Measurements from ENCODE around the gene FOXN3. TPM values are rescaled to one million over a fixed set of nuclear protein-coding genes. Genes with fewer than 3 reads are reported as not detected.

Gene FOXN3
- total RNA-seq, 1 experiment from 2014 or later = 125 TPM

DNA sequence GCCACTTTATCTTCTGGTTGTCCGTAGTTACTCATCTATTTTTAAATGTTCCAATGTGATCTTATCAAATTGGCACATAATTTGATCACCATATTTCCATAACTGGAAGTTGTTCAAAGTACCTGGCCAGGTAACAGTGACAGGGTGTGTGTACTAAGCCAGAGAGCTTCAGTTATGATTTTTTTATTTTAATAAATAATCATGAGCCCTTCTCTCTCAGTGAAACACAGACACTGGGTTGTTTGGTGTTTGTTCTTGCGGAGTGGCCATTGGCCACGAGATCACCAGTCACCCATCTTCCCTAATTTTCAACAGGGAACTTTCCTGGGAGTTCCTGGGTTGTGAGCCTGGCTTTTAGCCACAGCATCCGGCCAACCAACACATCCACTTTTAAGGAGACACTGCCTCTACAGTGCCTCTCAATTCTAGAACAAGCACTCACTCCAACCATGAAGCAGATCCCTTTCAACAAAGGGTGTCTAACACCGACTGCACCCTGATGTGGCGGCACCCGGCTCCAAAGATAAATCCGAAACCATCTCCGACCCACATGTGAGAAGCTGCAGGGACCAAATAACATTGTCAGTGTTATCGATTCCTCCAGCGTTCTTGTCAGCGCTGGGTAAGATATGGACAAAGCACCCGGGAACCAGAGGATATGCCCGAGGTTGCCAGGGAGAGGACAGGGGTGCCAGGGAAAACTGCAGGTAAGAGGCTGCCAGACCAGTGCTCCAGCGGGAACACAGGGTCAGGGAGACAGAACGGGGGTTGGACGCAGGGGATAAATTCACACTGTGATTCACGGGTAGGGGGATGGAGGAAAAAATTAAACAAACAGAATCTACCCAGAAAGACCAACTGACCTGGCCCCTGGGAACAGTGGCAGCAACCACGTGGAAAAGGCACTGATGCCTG is 49.9 kb downstream of the FOXN3 start:
- Mint-ChIP-seq H3K27me3 (ENCODE audit: low read depth) (no peaks in the 10 kb centered on the region), H3K4me3 (no peak overlapping the region), H3K36me3 (ENCODE audit: insufficient read depth in 1 of 3, low read depth in 3 of 3) (peaks cover 16 to 30% (median 24%) of the 10 kb centered on the region in 3 experiments), H3K4me1 (peaks cover 62 to 63% of the 10 kb centered on the region in 2 experiments), H3K27ac (peak overlapping the region; percentile 82 to 94 (median 94); a peak in 6 of 7 replicates), H3K9me3 (peaks cover 6% of the 10 kb centered on the region in 2 experiments; a peak in 4 of 5 replicates)
- no peak overlapping the region for H2BK12ac ChIP-seq (ENCODE audit: insufficient read length, low read depth, low read length)
- H3K27me3 ChIP-seq (ENCODE audit: insufficient read depth, low read length) = no peaks in the 10 kb centered on the region
- H3K4me1 ChIP-seq (ENCODE audit: insufficient read depth, low read length) = peaks cover 15% of the 10 kb centered on the region; the same call in 1 of the 2 replicates
- H3K18ac ChIP-seq (ENCODE audit: insufficient read length, low read depth, low read length) = peak overlapping the region; percentile 25
- H4K8ac ChIP-seq (replicated peaks; ENCODE audit: insufficient read length, low read depth, low read length) = no peak overlapping the region
- no peak overlapping the region for H3T11ph ChIP-seq (ENCODE audit: low read length)
- no peak overlapping the region for H3K4me2 ChIP-seq (ENCODE audit: insufficient read depth, insufficient read length, low read length)
- no peak overlapping the region for H4K5ac ChIP-seq (ENCODE audit: insufficient read length, low read depth, low read length)
- no peaks in the 10 kb centered on the region for H3K23me2 ChIP-seq (ENCODE audit: insufficient read length, low read depth, low read length, poor library complexity, severe bottlenecking)
- no peak overlapping the region for H4K91ac ChIP-seq (ENCODE audit: insufficient read length, low read depth, low read length)
- no peaks in the 10 kb centered on the region for H3K9me3 ChIP-seq (ENCODE audit: control insufficient read depth, low read depth, low read length)
- H2BK15ac ChIP-seq (ENCODE audit: low read depth, low read length) = no peak overlapping the region
- no peak overlapping the region for H3K23ac ChIP-seq (ENCODE audit: insufficient read length, low read depth, low read length)
- no peak overlapping the region for H3K9ac ChIP-seq (ENCODE audit: extremely low read depth, insufficient read length, low read length)
- peaks cover 12% of the 10 kb centered on the region for H3K79me1 ChIP-seq (ENCODE audit: insufficient read depth, low read depth, low read length, poor library complexity, severe bottlenecking)
- H3K4ac ChIP-seq (ENCODE audit: low read depth, low read length) = no peak overlapping the region
- peaks cover 58% of the 10 kb centered on the region; the same call in 1 of the 2 replicates for H3K79me2 ChIP-seq (ENCODE audit: insufficient read depth, low read length)
- H2BK5ac ChIP-seq (ENCODE audit: insufficient read length, low read length) = no peak overlapping the region
- no peak overlapping the region for H2BK120ac ChIP-seq (ENCODE audit: low read depth, low read length, poor library complexity, severe bottlenecking)
- no peaks in the 10 kb centered on the region for H4K20me1 ChIP-seq (ENCODE audit: control insufficient read depth, insufficient read depth, insufficient read length)
- TF ChIP-seq, protein P1, sequence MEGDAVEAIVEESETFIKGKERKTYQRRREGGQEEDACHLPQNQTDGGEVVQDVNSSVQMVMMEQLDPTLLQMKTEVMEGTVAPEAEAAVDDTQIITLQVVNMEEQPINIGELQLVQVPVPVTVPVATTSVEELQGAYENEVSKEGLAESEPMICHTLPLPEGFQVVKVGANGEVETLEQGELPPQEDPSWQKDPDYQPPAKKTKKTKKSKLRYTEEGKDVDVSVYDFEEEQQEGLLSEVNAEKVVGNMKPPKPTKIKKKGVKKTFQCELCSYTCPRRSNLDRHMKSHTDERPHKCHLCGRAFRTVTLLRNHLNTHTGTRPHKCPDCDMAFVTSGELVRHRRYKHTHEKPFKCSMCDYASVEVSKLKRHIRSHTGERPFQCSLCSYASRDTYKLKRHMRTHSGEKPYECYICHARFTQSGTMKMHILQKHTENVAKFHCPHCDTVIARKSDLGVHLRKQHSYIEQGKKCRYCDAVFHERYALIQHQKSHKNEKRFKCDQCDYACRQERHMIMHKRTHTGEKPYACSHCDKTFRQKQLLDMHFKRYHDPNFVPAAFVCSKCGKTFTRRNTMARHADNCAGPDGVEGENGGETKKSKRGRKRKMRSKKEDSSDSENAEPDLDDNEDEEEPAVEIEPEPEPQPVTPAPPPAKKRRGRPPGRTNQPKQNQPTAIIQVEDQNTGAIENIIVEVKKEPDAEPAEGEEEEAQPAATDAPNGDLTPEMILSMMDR (conservative IDR thresholded peaks at IDR 0.05) = no peak
- no peak overlapping the region for H2AFZ ChIP-seq (ENCODE audit: low read length)
- no peak overlapping the region for H2AK5ac ChIP-seq (ENCODE audit: insufficient read length, low read length)
- H2BK20ac ChIP-seq (ENCODE audit: low read depth, low read length, poor library complexity, severe bottlenecking) = no peak overlapping the region
- no CpG with 5 or more reads among the region's 19 CpGs for WGBS (ENCODE audit: extremely low coverage, insufficient read length, low lambda C conversion rate)
- H3K27ac ChIP-seq (ENCODE audit: insufficient read length, low read depth, low read length) = peak overlapping the region; percentile 7
- no peak overlapping the region for H3K56ac ChIP-seq (ENCODE audit: insufficient read length, low read depth, low read length)
- H3K14ac ChIP-seq (ENCODE audit: insufficient read depth, low read length) = peak overlapping the region; percentile 29; the same call in 1 of the 2 replicates
- DNase-seq = no peak
